Fibroblast of lung (primary cell): Measurements from ENCODE around the gene ADGRD1. TPM values are rescaled to one million over a fixed set of nuclear protein-coding genes. Genes with fewer than 3 reads are reported as not detected.

Experiments used
- DNase-seq, 2 donors: peaks; one replicate each; pipeline versions ENCODE4 v3.0.0 to v3.0.0-alpha.2; 2010; ENCODE audit warnings: low read depth in 2 of 2
- H2AFZ ChIP-seq: 2 replicates; pipeline ENCODE4 v1.5.1; 2012; ENCODE audit warnings: low read length, control low read depth, inconsistent platforms
- H3K27ac ChIP-seq: 2 replicates; pipeline ENCODE4 v1.5.1; 2011; ENCODE audit warnings: low read length, control low read depth; ENCODE audit not compliant: insufficient read depth
- H3K27me3 ChIP-seq: 2 replicates; pipeline ENCODE4 v1.5.1; 2011; ENCODE audit warnings: mild to moderate bottlenecking, low read length; ENCODE audit not compliant: control insufficient read depth, insufficient read depth
- H3K36me3 ChIP-seq: 2 replicates; pipeline ENCODE4 v1.5.1; 2011; ENCODE audit warnings: low read length; ENCODE audit not compliant: control insufficient read depth, insufficient read depth
- H3K4me1 ChIP-seq: 2 replicates; pipeline ENCODE4 v1.5.1; 2011; ENCODE audit warnings: low read length; ENCODE audit not compliant: control insufficient read depth, insufficient read depth; ENCODE audit errors: extremely low read depth
- H3K4me2 ChIP-seq: 2 replicates; pipeline ENCODE4 v1.5.1; 2011; ENCODE audit warnings: low read length, control low read depth; ENCODE audit not compliant: insufficient read depth; ENCODE audit errors: extremely low read depth
- H3K4me3 ChIP-seq, 4 experiments: fragments of 200-600 bp in 1 of 4; sonication (generic) in 1 of 4; replicated peaks in 1 of 4; 2 replicates each; pipeline ENCODE4 v1.5.1; 2011 to 2016; ENCODE audit warnings: low read length in 4 of 4, low read depth in 3 of 4, mild to moderate bottlenecking in 3 of 4, control low read depth in 2 of 4, inconsistent platforms in 1 of 4, mixed read lengths in 1 of 4; ENCODE audit not compliant: insufficient read depth in 1 of 4; ENCODE audit errors: control extremely low read depth in 1 of 4
- H3K79me2 ChIP-seq: 2 replicates; pipeline ENCODE4 v1.5.1; 2012; ENCODE audit warnings: mild to moderate bottlenecking, low read length, inconsistent platforms; ENCODE audit not compliant: control insufficient read depth, insufficient read depth
- H3K9ac ChIP-seq: 2 replicates; pipeline ENCODE4 v1.5.1; 2011; ENCODE audit warnings: mild to moderate bottlenecking, low read length, control low read depth; ENCODE audit not compliant: insufficient read depth
- H3K9me3 ChIP-seq: 2 replicates; pipeline ENCODE4 v1.5.1; 2012; ENCODE audit warnings: low read depth, low read length; ENCODE audit not compliant: control insufficient read depth, insufficient read depth
- H4K20me1 ChIP-seq: 2 replicates; pipeline ENCODE4 v1.5.1; 2011; ENCODE audit warnings: low read length; ENCODE audit not compliant: control insufficient read depth, insufficient read depth; ENCODE audit errors: extremely low read depth
- CTCF ChIP-seq, 2 donors: IDR thresholded peaks in 1 of 2; conservative IDR thresholded peaks in 1 of 2; 1 replicate in 1 of 2; 2 replicates in 1 of 2; pipeline ENCODE4 v1.5.1; 2011 to 2012; ENCODE audit warnings: low read length in 2 of 2, control low read depth in 1 of 2, inconsistent platforms in 1 of 2, low read depth in 1 of 2, mild to moderate bottlenecking in 1 of 2
- EZH2 ChIP-seq: IDR thresholded peaks from 2 replicates; pipeline ENCODE4 v1.5.1; 2012; ENCODE audit warnings: low read length, control low read depth, mild to moderate bottlenecking; ENCODE audit errors: missing control alignments
- polyA plus RNA-seq, 2 donors: library from polyadenylated mRNA; depleted of rRNA in 1 of 2; stranded (reverse) in 1 of 2; unstranded in 1 of 2; fragments of >200 nt; gene quantifications; 2 replicates each; pipeline ENCODE4 v1.2.1, GENCODE V29; 2011 to 2012; ENCODE audit warnings: missing spikeins in 1 of 2
- total RNA-seq: library from RNA; depleted of rRNA; stranded (reverse); fragments of >200 nt; gene quantifications from 2 replicates; pipeline ENCODE4 v1.2.1, GENCODE V29; 2014

The ADGRD1 gene
- total and polyA plus RNA-seq, 2 donors (not counting 1 experiment from before 2014, with no cell fraction given): 7.3 to 11.6 TPM

DNA sequence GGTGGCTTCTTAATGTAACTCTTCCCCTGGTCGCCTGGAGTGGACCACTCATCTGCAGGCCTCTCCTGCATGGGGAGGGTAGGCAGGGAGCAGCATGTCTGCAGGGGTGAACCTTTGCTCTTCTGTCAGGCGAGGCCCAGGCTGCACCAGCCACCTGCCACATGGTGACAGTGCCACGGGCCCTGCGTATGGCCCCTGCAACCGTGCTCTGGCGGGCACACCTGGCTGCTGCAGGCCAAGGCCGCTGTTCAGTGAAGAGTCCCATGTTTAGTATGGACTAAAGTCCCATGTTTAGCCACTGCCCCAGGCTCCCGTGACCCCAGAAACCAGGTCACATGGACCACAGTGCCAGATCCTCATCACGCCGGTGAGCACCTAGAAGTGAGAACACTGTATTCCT, 187.0 kb downstream of the ADGRD1 start:
- Histone ChIP-seq H3K4me1 (no peaks in the 10 kb centered on the region), H3K4me3 (no peak overlapping the region), H4K20me1 (no peaks in the 10 kb centered on the region), H3K36me3 (no peaks in the 10 kb centered on the region), H3K27me3 (no peaks in the 10 kb centered on the region), H3K9me3 (no peaks in the 10 kb centered on the region), H3K9ac (no peak overlapping the region), H3K4me2 (no peak overlapping the region), H3K27ac (no peak overlapping the region), H3K79me2 (no peaks in the 10 kb centered on the region), H2AFZ (no peak overlapping the region)
- DNase-seq: no peak
- TF ChIP-seq CTCF (conservative IDR thresholded peaks at IDR 0.05 in 1 of 2, IDR thresholded peaks at IDR 0.05 in 1 of 2; ENCODE audit: low read depth in 1 of 2, low read length in 2 of 2): no peak
- no peak for TF ChIP-seq EZH2

GRCh38 chr12:131141514-131141913, 187.8 kb downstream of the ADGRD1 start:
- H3K9me3 ChIP-seq: no peaks in the 10 kb centered on the region

GRCh38 chr12:131142891-131143657, 189.4 kb downstream of the ADGRD1 start:
- H3K27me3 ChIP-seq: no peaks in the 10 kb centered on the region
- TF ChIP-seq CTCF (conservative IDR thresholded peaks at IDR 0.05 in 1 of 2, IDR thresholded peaks at IDR 0.05 in 1 of 2; ENCODE audit: low read depth in 1 of 2, low read length in 2 of 2): no peak
- TF ChIP-seq EZH2: no peak
- H3K36me3 ChIP-seq: no peaks in the 10 kb centered on the region
- no peak for DNase-seq
- no peak overlapping the region for H3K27ac ChIP-seq
- no peaks in the 10 kb centered on the region for H4K20me1 ChIP-seq
- no peaks in the 10 kb centered on the region for H3K9me3 ChIP-seq
- no peak overlapping the region for H3K9ac ChIP-seq
- H3K4me1 ChIP-seq: no peaks in the 10 kb centered on the region
- H2AFZ ChIP-seq: no peak overlapping the region
- no peak overlapping the region for H3K4me2 ChIP-seq
- no peaks in the 10 kb centered on the region for H3K79me2 ChIP-seq
- no peak overlapping the region for H3K4me3 ChIP-seq

More at GRCh38 chr12:131141514-131141913, 187.8 kb downstream of the ADGRD1 start:
- no peak overlapping the region for H2AFZ ChIP-seq
- no peak overlapping the region for H3K4me3 ChIP-seq
- no peaks in the 10 kb centered on the region for H3K36me3 ChIP-seq
- no peaks in the 10 kb centered on the region for H3K27me3 ChIP-seq
- no peak for TF ChIP-seq CTCF (conservative IDR thresholded peaks at IDR 0.05 in 1 of 2, IDR thresholded peaks at IDR 0.05 in 1 of 2; ENCODE audit: low read depth in 1 of 2, low read length in 2 of 2)
- no peak for TF ChIP-seq EZH2
- no peak overlapping the region for H3K27ac ChIP-seq
- DNase-seq: no peak
- H4K20me1 ChIP-seq: no peaks in the 10 kb centered on the region
- H3K9ac ChIP-seq: no peak overlapping the region
- no peaks in the 10 kb centered on the region for H3K4me1 ChIP-seq
- no peaks in the 10 kb centered on the region for H3K79me2 ChIP-seq
- no peak overlapping the region for H3K4me2 ChIP-seq
